Suppressor macrophage treated with lipopolysaccharide for 1 hour (primary cell): Measurements from ENCODE around the gene AGFG1.
"Not testable (repeated sequence)": the region's sequence is repeated elsewhere in the genome, so short reads cannot be mapped to it uniquely, and the experiment has no call there.

Source experiments
- DNase-seq, 3 donors: peaks; one replicate each; pipeline ENCODE4 v3.0.0-alpha.2; 2020 to 2022

Gene AGFG1

GRCh38 chr2:227499627-227500300 lies 27.8 kb downstream of the AGFG1 start:
- no peak for DNase-seq

GRCh38 chr2:227500301-227500630 lies 28.3 kb downstream of the AGFG1 start:
- DNase-seq, result no peak

GRCh38 chr2:227503433-227504406 lies 31.8 kb downstream of the AGFG1 start:
- DNase-seq, result peak; percentile 59 to 74 (median 71)

GRCh38 chr2:227504700-227505099 lies 32.7 kb downstream of the AGFG1 start:
- no peak for DNase-seq

GRCh38 chr2:227506456-227506855 lies 34.5 kb downstream of the AGFG1 start:
- no peak for DNase-seq

GRCh38 chr2:227507963-227508362 lies 36.0 kb downstream of the AGFG1 start:
- DNase-seq, result no peak

GRCh38 chr2:227509076-227509475 lies 37.1 kb downstream of the AGFG1 start:
- DNase-seq, result peak; percentile 20 to 65 (median 63)

GRCh38 chr2:227509824-227510619 lies 38.1 kb downstream of the AGFG1 start:
- peak in 1 of 3 donors; percentile 14 for DNase-seq

GRCh38 chr2:227510620-227510958 lies 38.6 kb downstream of the AGFG1 start:
- no peak for DNase-seq

- no peak for DNase-seq
Measured at GRCh38 chr2:227511239-227511930, 39.4 kb downstream of the AGFG1 start.

GRCh38 chr2:227511955-227512354 lies 40.0 kb downstream of the AGFG1 start:
- DNase-seq, result no peak

GRCh38 chr2:227513113-227513512 lies 41.2 kb downstream of the AGFG1 start:
- no peak for DNase-seq

- no peak for DNase-seq
Measured at GRCh38 chr2:227515742-227516141, 43.8 kb downstream of the AGFG1 start.

GRCh38 chr2:227517724-227518123 lies 45.8 kb downstream of the AGFG1 start:
- DNase-seq, result no peak

- not testable (repeated sequence) for DNase-seq
Measured at GRCh38 chr2:227518278-227518865, 46.4 kb downstream of the AGFG1 start.

- DNase-seq, result not testable (repeated sequence)
Measured at GRCh38 chr2:227521178-227521577, 49.2 kb downstream of the AGFG1 start.

- no peak for DNase-seq
Measured at GRCh38 chr2:227524665-227525064, 52.7 kb downstream of the AGFG1 start.

GRCh38 chr2:227527351-227527750 lies 55.4 kb downstream of the AGFG1 start:
- DNase-seq, result no peak

- DNase-seq, result no peak
Measured at GRCh38 chr2:227528803-227529202, 56.8 kb downstream of the AGFG1 start.

- no peak for DNase-seq
Measured at GRCh38 chr2:227529871-227530270, 57.9 kb downstream of the AGFG1 start.

GRCh38 chr2:227534714-227535113 lies 62.8 kb downstream of the AGFG1 start:
- DNase-seq, result no peak

- DNase-seq, result no peak
Measured at GRCh38 chr2:227536445-227536844, 64.5 kb downstream of the AGFG1 start.
